A673 (cell line): Measurements from ENCODE around the gene SEMA4A. TPM values are rescaled to one million over a fixed set of nuclear protein-coding genes. Genes with fewer than 3 reads are reported as not detected.
"Not testable (repeated sequence)": the region's sequence is repeated elsewhere in the genome, so short reads cannot be mapped to it uniquely, and the experiment has no call there.

ENCODE experiments used
- BruUV-seq: library from RNA; stranded (reverse); fragments of 400-500 nt; replicated peaks from 2 replicates; lab custom pipeline; 2021; lab: Mats Ljungman, UMichigan
- CTCF ChIA-PET: fragments of 300-600 bp; sonication (Branson Sonifier 250); formaldehyde crosslinking; loops from one replicate; lab custom pipeline; 2022; ENCODE audit warnings: antibody characterized with exemption; lab: Charles Lee
- POLR2A ChIA-PET: fragments of 300-600 bp; sonication (Branson Sonifier 250); formaldehyde crosslinking; loops from one replicate; lab custom pipeline; 2022; ENCODE audit warnings: antibody characterized with exemption; ENCODE audit not compliant: low non-redundant PET; lab: Charles Lee
- DNase-seq: peaks from one replicate; pipeline ENCODE4 v3.0.0-alpha.2; 2015; ENCODE audit warnings: low spot score
- H3K27ac ChIP-seq: fragments of 200-600 bp; sonication (generic); 2 replicates; pipeline ENCODE4 v1.5.1; 2016; ENCODE audit warnings: mixed run types, low read depth, mild to moderate bottlenecking, mixed read lengths, antibody characterized with exemption, low read length; ENCODE audit not compliant: poor library complexity, severe bottlenecking
- H3K27me3 ChIP-seq: fragments of 200-600 bp; sonication (generic); replicated peaks from 2 replicates; pipeline ENCODE4 v1.6.1; 2017; ENCODE audit warnings: mixed run types, low read depth, mild to moderate bottlenecking, mixed read lengths, antibody characterized with exemption, low read length; ENCODE audit not compliant: insufficient read depth, poor library complexity
- H3K36me3 ChIP-seq: fragments of 200-600 bp; sonication (generic); 2 replicates; pipeline ENCODE4 v1.6.1; 2016; ENCODE audit warnings: mixed run types, mild to moderate bottlenecking, mixed read lengths, antibody characterized with exemption, low read length; ENCODE audit not compliant: insufficient read depth, poor library complexity, severe bottlenecking
- H3K4me1 ChIP-seq: fragments of 200-600 bp; sonication (generic); 2 replicates; pipeline ENCODE4 v1.6.1; 2017; ENCODE audit warnings: mixed run types, mild to moderate bottlenecking, mixed read lengths, antibody characterized with exemption, low read length; ENCODE audit not compliant: insufficient read depth, poor library complexity, severe bottlenecking
- H3K4me3 ChIP-seq: fragments of 200-600 bp; sonication (generic); 2 replicates; pipeline ENCODE4 v1.5.1; 2016; ENCODE audit warnings: low read depth, mixed run types, mild to moderate bottlenecking, mixed read lengths, low read length; ENCODE audit not compliant: poor library complexity, severe bottlenecking
- H3K9me3 ChIP-seq: fragments of 200-600 bp; sonication (generic); 2 replicates; pipeline ENCODE4 v1.6.1; 2016; ENCODE audit warnings: mixed run types, low read depth, mild to moderate bottlenecking, mixed read lengths, antibody characterized with exemption, low read length; ENCODE audit not compliant: poor library complexity, severe bottlenecking
- EZH2 ChIP-seq: fragments of 200-600 bp; sonication (generic); IDR thresholded peaks from 2 replicates; pipeline ENCODE4 v1.6.1; 2017; ENCODE audit warnings: borderline replicate concordance, low read depth, mild to moderate bottlenecking, mixed read lengths, antibody characterized with exemption, low read length; ENCODE audit not compliant: poor library complexity, severe bottlenecking
- intact Hi-C: fragments of 100-400 bp; cut with micrococcal nuclease; formaldehyde crosslinking; loops from one replicate; pipeline ENCODE4 v1.10.0; 2022; ENCODE audit not compliant: unreplicated experiment
- total RNA-seq: library from RNA; stranded (reverse); gene quantifications from 2 replicates; pipeline ENCODE4 v1.2.3, GENCODE V29; 2021
- TF ChIP-seq, protein P1 (sequence below): fragments of 300-800, 200-600 bp; sonication (generic); conservative IDR thresholded peaks from 2 replicates; pipeline ENCODE4 v1.5.1; 2017; ENCODE audit warnings: low read depth, mild to moderate bottlenecking, antibody characterized with exemption, low read length, moderate library complexity, mixed read lengths

SEMA4A gene
- total RNA-seq, 1 experiment from 2014 or later, result 0.77 TPM

- H3K4me1 ChIP-seq, result peaks cover 10% of the 10 kb centered on the region
- no TSS peak for BruUV-seq
- H3K4me3 ChIP-seq, result peak overlapping the region; percentile 64
- no peak for TF ChIP-seq EZH2
- TF ChIP-seq, protein P1, sequence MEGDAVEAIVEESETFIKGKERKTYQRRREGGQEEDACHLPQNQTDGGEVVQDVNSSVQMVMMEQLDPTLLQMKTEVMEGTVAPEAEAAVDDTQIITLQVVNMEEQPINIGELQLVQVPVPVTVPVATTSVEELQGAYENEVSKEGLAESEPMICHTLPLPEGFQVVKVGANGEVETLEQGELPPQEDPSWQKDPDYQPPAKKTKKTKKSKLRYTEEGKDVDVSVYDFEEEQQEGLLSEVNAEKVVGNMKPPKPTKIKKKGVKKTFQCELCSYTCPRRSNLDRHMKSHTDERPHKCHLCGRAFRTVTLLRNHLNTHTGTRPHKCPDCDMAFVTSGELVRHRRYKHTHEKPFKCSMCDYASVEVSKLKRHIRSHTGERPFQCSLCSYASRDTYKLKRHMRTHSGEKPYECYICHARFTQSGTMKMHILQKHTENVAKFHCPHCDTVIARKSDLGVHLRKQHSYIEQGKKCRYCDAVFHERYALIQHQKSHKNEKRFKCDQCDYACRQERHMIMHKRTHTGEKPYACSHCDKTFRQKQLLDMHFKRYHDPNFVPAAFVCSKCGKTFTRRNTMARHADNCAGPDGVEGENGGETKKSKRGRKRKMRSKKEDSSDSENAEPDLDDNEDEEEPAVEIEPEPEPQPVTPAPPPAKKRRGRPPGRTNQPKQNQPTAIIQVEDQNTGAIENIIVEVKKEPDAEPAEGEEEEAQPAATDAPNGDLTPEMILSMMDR, result no peak
- peak; percentile 43 for DNase-seq
- H3K36me3 ChIP-seq, result no peaks in the 10 kb centered on the region
- peak overlapping the region; percentile 99 for H3K27ac ChIP-seq
- intact Hi-C loops, result loop anchor here (5.0 kb wide), 1 partner anchor 122 kb away; no protein-coding TSS in a partner anchor
- no peaks in the 10 kb centered on the region for H3K27me3 ChIP-seq
- POLR2A ChIA-PET, result no interaction called here
- CTCF ChIA-PET, result no interaction called here
- H3K9me3 ChIP-seq, result no peaks in the 10 kb centered on the region
Measured at GRCh38 chr1:156214024-156214748, 60.8 kb downstream of the SEMA4A start.

- intact Hi-C loops, BruUV-seq, CTCF ChIA-PET: not testable (repeated sequence)
Measured at GRCh38 chr1:156216361-156217086, 63.1 kb downstream of the SEMA4A start.

GRCh38 chr1:156217871-156218270 is 64.5 kb downstream of the SEMA4A start:
- BruUV-seq, result no TSS peak
- no peaks in the 10 kb centered on the region for H3K9me3 ChIP-seq
- peaks cover 5% of the 10 kb centered on the region for H3K4me1 ChIP-seq
- peaks cover 12% of the 10 kb centered on the region for H3K36me3 ChIP-seq
- H3K27me3 ChIP-seq, result no peaks in the 10 kb centered on the region
- CTCF ChIA-PET, result interaction anchor here (0.5 kb wide), 1 partner anchor 10 kb away, joined by 3 read pairs; no protein-coding TSS in a partner anchor
- H3K27ac ChIP-seq, result no peak overlapping the region
- H3K4me3 ChIP-seq, result no peak overlapping the region
- no peak for DNase-seq
- POLR2A ChIA-PET, result no interaction called here
- intact Hi-C loops, result no loop called here
- TF ChIP-seq, protein P1, result no peak
- TF ChIP-seq EZH2, result no peak

More at GRCh38 chr1:156216361-156217086, 63.1 kb downstream of the SEMA4A start:
- H3K36me3 ChIP-seq, H3K9me3 ChIP-seq, H3K27me3 ChIP-seq, H3K4me3 ChIP-seq, H3K27ac ChIP-seq, H3K4me1 ChIP-seq, POLR2A ChIA-PET, DNase-seq: not testable (repeated sequence)
